Peyer's patch (tissue), 4 donors: ENCODE measurements around the gene DNAJC24.

ENCODE experiments used
- POLR2A ChIP-seq, 2 donors: fragments of 450-650 bp; IDR thresholded peaks; one replicate each; pipeline ENCODE4 v1.5.1; 2017; ENCODE audit warnings: antibody characterized with exemption in 2 of 2, mild to moderate bottlenecking in 2 of 2, moderate library complexity in 2 of 2
- TF ChIP-seq, protein P1 (sequence below), 6 experiments: fragments of 450-650 bp in 4 of 6; fragments of 200-600 bp in 2 of 6; sonication (generic) in 1 of 6; IDR thresholded peaks; one replicate each; pipeline ENCODE4 v1.5.1; 2017 to 2019; ENCODE audit warnings: antibody characterized with exemption in 6 of 6, mild to moderate bottlenecking in 3 of 6, moderate library complexity in 1 of 6

GRCh38 chr11:31442086-31442485 is 72.4 kb downstream of the DNAJC24 start:
- TF ChIP-seq, protein P1, sequence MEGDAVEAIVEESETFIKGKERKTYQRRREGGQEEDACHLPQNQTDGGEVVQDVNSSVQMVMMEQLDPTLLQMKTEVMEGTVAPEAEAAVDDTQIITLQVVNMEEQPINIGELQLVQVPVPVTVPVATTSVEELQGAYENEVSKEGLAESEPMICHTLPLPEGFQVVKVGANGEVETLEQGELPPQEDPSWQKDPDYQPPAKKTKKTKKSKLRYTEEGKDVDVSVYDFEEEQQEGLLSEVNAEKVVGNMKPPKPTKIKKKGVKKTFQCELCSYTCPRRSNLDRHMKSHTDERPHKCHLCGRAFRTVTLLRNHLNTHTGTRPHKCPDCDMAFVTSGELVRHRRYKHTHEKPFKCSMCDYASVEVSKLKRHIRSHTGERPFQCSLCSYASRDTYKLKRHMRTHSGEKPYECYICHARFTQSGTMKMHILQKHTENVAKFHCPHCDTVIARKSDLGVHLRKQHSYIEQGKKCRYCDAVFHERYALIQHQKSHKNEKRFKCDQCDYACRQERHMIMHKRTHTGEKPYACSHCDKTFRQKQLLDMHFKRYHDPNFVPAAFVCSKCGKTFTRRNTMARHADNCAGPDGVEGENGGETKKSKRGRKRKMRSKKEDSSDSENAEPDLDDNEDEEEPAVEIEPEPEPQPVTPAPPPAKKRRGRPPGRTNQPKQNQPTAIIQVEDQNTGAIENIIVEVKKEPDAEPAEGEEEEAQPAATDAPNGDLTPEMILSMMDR (IDR thresholded peaks at IDR 0.05) = no peak
- TF ChIP-seq POLR2A (IDR thresholded peaks at IDR 0.05) = no peak
